Tibial artery (tissue), 4 donors: ENCODE data around the gene ATF5.

Source experiments
- DNase-seq, 2 donors: peaks; one replicate each; pipeline ENCODE4 v3.0.0-alpha.2; 2019
- H3K27ac ChIP-seq, 2 donors: fragments of 200-600 bp; sonication (generic) in 1 of 2; 1 replicate in 1 of 2; 2 replicates in 1 of 2; pipeline ENCODE4 v1.5.1; 2018 to 2019; ENCODE audit warnings: mild to moderate bottlenecking in 1 of 2
- H3K27me3 ChIP-seq, 2 donors: fragments of 200-600 bp; sonication (generic) in 1 of 2; one replicate each; pipeline versions ENCODE4 v1.5.1 to v1.6.0; 2016 to 2019
- H3K36me3 ChIP-seq, 3 donors: fragments of 200-600 bp; sonication (generic) in 2 of 3; one replicate each; pipeline ENCODE4 v1.5.1; 2016 to 2019; ENCODE audit warnings: mild to moderate bottlenecking in 2 of 3
- H3K4me1 ChIP-seq, 4 donors: fragments of 200-600 bp; sonication (generic) in 2 of 4; 1 replicate in 3 of 4; 2 replicates in 1 of 4; pipeline ENCODE4 v1.5.1; 2016 to 2019
- H3K4me3 ChIP-seq, 2 donors: fragments of 200-600 bp; sonication (generic) in 1 of 2; 1 replicate in 1 of 2; 2 replicates in 1 of 2; pipeline ENCODE4 v1.5.1; 2018 to 2019; ENCODE audit warnings: mild to moderate bottlenecking in 2 of 2
- H3K9me3 ChIP-seq, 3 donors: fragments of 200-600 bp; sonication (generic) in 1 of 3; one replicate each; pipeline ENCODE4 v1.5.1; 2016 to 2019
- intact Hi-C: fragments of 100-400 bp; cut with DNase I; formaldehyde crosslinking; loops from one replicate; pipeline ENCODE4 v1.15.0; 2023; ENCODE audit warnings: low total_unique reads
- TF ChIP-seq, protein P1 (sequence below), 2 experiments: fragments of 200-600 bp in 1 of 2; fragments of 450-650 bp in 1 of 2; IDR thresholded peaks; one replicate each; pipeline ENCODE4 v1.5.1; 2017 to 2019; ENCODE audit warnings: antibody characterized with exemption in 2 of 2, mild to moderate bottlenecking in 1 of 2, moderate library complexity in 1 of 2

Gene ATF5

DNA sequence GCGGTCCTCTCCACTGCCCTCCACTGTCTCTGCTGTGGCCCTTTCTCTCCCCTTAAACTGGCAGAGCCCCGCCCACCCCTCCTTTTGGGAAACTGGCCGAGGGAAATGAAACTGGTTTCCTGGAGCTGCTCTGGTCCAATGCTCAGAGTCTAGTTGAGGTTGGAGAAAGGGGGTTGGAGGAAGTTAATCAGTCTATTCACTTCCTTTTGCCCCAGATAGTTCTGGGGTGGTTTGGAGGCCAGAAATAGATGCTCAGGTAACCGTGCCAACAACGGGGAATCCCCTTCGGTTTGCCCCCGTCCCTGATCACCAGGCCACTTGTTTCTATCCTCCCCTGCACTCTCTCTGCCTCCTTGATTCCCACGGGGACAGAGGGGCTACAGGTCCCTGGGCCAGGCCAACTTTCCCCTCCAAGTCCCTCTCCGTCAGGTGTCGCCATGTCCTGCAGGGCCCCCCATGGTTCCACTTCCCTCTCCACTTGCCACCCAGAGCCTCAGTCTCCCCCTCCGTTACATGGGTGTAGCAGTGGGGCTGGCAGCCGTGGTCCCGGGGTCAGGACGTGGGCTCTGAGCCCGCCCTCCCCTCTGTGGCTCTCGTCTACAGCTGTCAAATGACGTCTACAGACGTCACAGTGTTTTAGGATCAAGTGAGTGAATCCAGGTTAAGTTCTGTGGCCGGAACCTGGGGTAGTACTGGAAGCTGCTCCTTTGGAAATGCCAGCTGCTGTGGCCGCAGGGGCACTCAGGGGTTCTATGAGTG is 32.0 kb upstream of the ATF5 start, which contains the start of gene IL4I1:
IL4I1 (minus strand) TSS at position 25 of the 759 bp plus-strand sequence. CDS start 727 bp downstream, outside the sequence.
- DNase-seq = peak in 1 of 2 donors; percentile 58
- intact Hi-C loops = no loop called here
- Histone ChIP-seq H3K36me3 (no peaks in the 10 kb centered on the region), H3K27me3 (peaks cover 0 to 24% of the 10 kb centered on the region in 2 donors), H3K9me3 (no peaks in the 10 kb centered on the region), H3K4me1 (peaks cover 0 to 3% (median 1%) of the 10 kb centered on the region in 4 donors), H3K4me3 (no peak within 1 kb of the TSS), H3K27ac (no peak within 1 kb of the TSS)
- TF ChIP-seq, protein P1, sequence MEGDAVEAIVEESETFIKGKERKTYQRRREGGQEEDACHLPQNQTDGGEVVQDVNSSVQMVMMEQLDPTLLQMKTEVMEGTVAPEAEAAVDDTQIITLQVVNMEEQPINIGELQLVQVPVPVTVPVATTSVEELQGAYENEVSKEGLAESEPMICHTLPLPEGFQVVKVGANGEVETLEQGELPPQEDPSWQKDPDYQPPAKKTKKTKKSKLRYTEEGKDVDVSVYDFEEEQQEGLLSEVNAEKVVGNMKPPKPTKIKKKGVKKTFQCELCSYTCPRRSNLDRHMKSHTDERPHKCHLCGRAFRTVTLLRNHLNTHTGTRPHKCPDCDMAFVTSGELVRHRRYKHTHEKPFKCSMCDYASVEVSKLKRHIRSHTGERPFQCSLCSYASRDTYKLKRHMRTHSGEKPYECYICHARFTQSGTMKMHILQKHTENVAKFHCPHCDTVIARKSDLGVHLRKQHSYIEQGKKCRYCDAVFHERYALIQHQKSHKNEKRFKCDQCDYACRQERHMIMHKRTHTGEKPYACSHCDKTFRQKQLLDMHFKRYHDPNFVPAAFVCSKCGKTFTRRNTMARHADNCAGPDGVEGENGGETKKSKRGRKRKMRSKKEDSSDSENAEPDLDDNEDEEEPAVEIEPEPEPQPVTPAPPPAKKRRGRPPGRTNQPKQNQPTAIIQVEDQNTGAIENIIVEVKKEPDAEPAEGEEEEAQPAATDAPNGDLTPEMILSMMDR (IDR thresholded peaks at IDR 0.05) = no peak

DNA sequence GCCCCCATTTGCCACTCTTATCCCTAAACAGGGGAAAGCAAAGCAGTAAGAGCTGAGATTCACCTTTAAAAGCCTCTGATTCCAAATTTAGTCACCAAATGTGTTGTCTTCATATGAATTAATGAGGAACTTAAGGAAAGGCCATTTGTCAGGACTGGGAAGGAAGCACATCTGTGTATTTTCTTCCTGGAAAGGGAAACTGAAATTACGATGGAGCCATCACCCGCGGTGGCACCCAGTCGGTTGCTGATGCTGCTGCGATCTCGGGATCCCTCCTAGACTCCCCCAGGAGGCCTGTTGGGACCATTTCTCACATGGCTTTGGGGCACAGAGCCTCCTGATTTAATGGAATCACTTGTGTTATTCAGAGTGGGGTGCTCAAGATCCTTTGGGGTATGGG is 24.9 kb upstream of the ATF5 start:
- intact Hi-C loops = no loop called here
- H3K27me3 ChIP-seq = no peaks in the 10 kb centered on the region

DNA sequence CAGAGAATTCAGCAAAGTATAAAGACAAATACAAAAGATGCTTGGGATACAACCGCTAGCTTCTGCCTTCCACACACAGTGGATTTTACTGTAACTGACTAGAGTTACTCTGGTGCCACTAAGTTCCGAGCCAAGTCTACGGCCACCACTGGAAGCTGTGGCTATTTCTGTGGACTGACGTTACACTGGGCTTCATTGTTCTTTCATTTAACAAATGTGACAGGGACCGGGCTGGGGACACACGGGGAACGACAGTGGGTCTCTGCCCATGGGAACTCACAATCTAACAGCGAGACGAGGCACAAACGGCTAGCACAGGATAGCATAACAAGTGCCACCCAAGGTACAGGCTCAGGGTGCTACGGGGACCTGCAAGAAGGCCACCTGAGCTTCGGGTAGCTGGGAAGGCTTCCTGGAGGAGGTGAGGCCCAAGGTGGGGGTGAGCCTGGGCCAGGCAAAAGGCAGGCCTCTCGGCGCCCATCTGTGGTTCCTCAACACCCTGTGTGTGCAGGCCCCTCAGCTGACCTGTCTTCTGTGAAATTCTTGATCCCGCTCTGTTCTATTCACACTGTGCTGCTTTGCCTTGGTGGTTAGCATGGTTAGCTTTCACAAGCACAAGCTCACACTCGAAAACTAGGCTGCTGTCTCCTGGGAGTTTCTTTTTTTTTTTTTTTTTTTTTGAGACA is 22.0 kb upstream of the ATF5 start:
- TF ChIP-seq, protein P1 (IDR thresholded peaks at IDR 0.05) = no peak
- no peaks in the 10 kb centered on the region for H3K27me3 ChIP-seq
- no peak for DNase-seq
- intact Hi-C loops = no loop called here
- H3K4me1 ChIP-seq = peaks cover 0 to 15% (median 8%) of the 10 kb centered on the region in 4 donors
- no peak overlapping the region for H3K4me3 ChIP-seq
- no peaks in the 10 kb centered on the region for H3K9me3 ChIP-seq
- peaks cover 14 to 41% (median 35%) of the 10 kb centered on the region in 3 donors for H3K36me3 ChIP-seq
- no peak overlapping the region for H3K27ac ChIP-seq

More for the DNA sequence above, 24.9 kb upstream of the ATF5 start:
- DNase-seq = no peak
- no peak overlapping the region for H3K27ac ChIP-seq
- peaks cover 14 to 36% (median 31%) of the 10 kb centered on the region in 3 donors for H3K36me3 ChIP-seq
- TF ChIP-seq, protein P1 (IDR thresholded peaks at IDR 0.05) = no peak
- H3K4me3 ChIP-seq = no peak overlapping the region
- no peaks in the 10 kb centered on the region for H3K9me3 ChIP-seq
- no peaks in the 10 kb centered on the region for H3K4me1 ChIP-seq

DNA sequence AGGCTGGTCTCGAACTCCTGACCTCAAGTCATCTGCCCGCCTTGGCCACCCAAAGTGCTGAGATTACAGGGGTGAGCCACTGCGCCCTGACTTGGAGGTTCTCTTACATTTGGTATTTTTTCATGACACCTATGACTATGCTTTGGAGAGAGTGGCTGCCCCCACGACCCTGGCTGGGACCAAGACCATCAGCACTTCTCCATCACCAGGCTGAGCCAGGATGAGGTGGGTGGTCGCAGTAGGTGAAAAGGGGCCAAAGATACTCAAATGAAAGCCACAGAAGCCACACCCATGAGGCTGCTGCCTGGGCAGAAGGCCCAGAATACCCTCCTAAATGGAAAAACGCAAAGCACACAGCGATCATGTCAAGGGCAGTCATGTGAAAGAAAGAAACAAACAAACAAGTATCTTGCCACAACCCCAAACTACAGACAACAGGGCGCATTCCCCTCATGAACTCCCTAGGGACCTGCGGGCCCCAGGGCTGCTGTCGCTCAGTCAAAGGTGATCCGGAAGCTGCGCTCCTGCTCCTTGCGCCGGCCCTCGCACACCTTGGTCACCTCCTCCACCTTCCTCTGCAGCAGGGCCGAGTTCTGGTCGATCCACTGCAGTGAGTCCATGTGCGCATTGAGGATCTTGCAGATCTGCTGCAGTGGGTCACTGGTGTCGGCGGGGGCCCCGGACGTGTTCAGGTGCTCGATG is 21.1 kb upstream of the ATF5 start:
- Histone ChIP-seq H3K36me3 (peaks cover 14 to 44% (median 35%) of the 10 kb centered on the region in 3 donors), H3K4me3 (no peak overlapping the region), H3K4me1 (peaks cover 0 to 19% (median 10%) of the 10 kb centered on the region in 4 donors), H3K9me3 (no peaks in the 10 kb centered on the region), H3K27me3 (no peaks in the 10 kb centered on the region), H3K27ac (no peak overlapping the region)
- TF ChIP-seq, protein P1 (IDR thresholded peaks at IDR 0.05) = no peak
- intact Hi-C loops = no loop called here
- no peak for DNase-seq
